Lower leg skin (tissue), 4 donors: ENCODE data around the gene LRRFIP1. TPM values are rescaled to one million over a fixed set of nuclear protein-coding genes. Genes with fewer than 3 reads are reported as not detected.
"Not testable (repeated sequence)": the region's sequence is repeated elsewhere in the genome, so short reads cannot be mapped to it uniquely, and the experiment has no call there.

Experiments
- DNase-seq, 2 donors: peaks; one replicate each; pipeline ENCODE4 v3.0.0-alpha.2; 2019; ENCODE audit warnings: low spot score in 2 of 2
- H3K4me3 ChIP-seq: fragments of 200-600 bp; sonication (generic); 2 replicates; pipeline ENCODE4 v1.5.1; 2017; ENCODE audit warnings: mild to moderate bottlenecking, low read depth; ENCODE audit not compliant: poor library complexity, severe bottlenecking
- CTCF ChIP-seq, 3 donors: fragments of 450-650 bp; IDR thresholded peaks; one replicate each; pipeline ENCODE4 v1.5.1; 2016; ENCODE audit warnings: antibody characterized with exemption in 3 of 3, mild to moderate bottlenecking in 3 of 3, moderate library complexity in 2 of 3
- POLR2A ChIP-seq, 2 donors: fragments of 450-650 bp; IDR thresholded peaks; one replicate each; pipeline ENCODE4 v1.6.1; 2016 to 2017; ENCODE audit warnings: antibody characterized with exemption in 2 of 2, mild to moderate bottlenecking in 1 of 2, moderate library complexity in 1 of 2
- WGBS, 2 donors: methylation state at CpG; one replicate each; pipeline ENCODE4 v1.1.5; 2018; 5-methylcytosine and 5-hydroxymethylcytosine counted together
- intact Hi-C: fragments of 100-400 bp; cut with DNase I; formaldehyde crosslinking; loops from one replicate; pipeline ENCODE4 v1.15.0; 2023; ENCODE audit warnings: low total_unique reads
- total RNA-seq, 4 donors: library from RNA; depleted of rRNA; stranded (reverse); fragments of >200 nt; gene quantifications; one replicate each; pipeline ENCODE4 v1.1.0, GENCODE V29; 2016

The LRRFIP1 gene
- total RNA-seq, 4 donors from 2014 or later: 45.5 to 88.0 (median 67.5) TPM

GRCh38 chr2:237746302-237747080, 119.1 kb downstream of the LRRFIP1 start:
- TF ChIP-seq CTCF (IDR thresholded peaks at IDR 0.05): no peak
- no peak for TF ChIP-seq POLR2A (IDR thresholded peaks at IDR 0.05)

GRCh38 chr2:237747189-237747588, 119.8 kb downstream of the LRRFIP1 start:
- H3K4me3 ChIP-seq: no peak overlapping the region
- intact Hi-C loops: loop anchor here (10.0 kb wide), 2 partner anchors 152 to 232 kb away; partner anchors contain the start of gene RAB17
- 92 to 95% methylated on average over 8 to 9 of the region's 9 CpGs for WGBS, 2 donors
- no peak for TF ChIP-seq CTCF (IDR thresholded peaks at IDR 0.05)
- no peak for TF ChIP-seq POLR2A (IDR thresholded peaks at IDR 0.05)
- peak in 1 of 2 donors; percentile 60 for DNase-seq

More at GRCh38 chr2:237746302-237747080, 119.1 kb downstream of the LRRFIP1 start:
- intact Hi-C loops: loop anchor here (10.0 kb wide), 2 partner anchors 152 to 232 kb away; partner anchors contain the start of gene RAB17
- no peak overlapping the region for H3K4me3 ChIP-seq
- WGBS, 2 donors: 79% methylated on average over 15 of the region's 15 CpGs
- DNase-seq: peak in 1 of 2 donors; percentile 82

- intact Hi-C loops: loop anchor here (10.0 kb wide), 2 partner anchors 154 to 234 kb away; partner anchors contain the start of gene RAB17
- 94 to 96% methylated on average over 11 of the region's 11 CpGs for whole genome bisulfite sequencing, 2 donors
- DNase-seq: peak in 1 of 2 donors; percentile 61
- TF ChIP-seq CTCF (IDR thresholded peaks at IDR 0.05) (no peak), POLR2A (IDR thresholded peaks at IDR 0.05) (no peak)
- H3K4me3 ChIP-seq: no peak overlapping the region
Observed at GRCh38 chr2:237749002-237749401, 121.6 kb downstream of the LRRFIP1 start.

- 85% methylated on average over 2 of the region's 2 CpGs for WGBS, 2 donors
- TF ChIP-seq POLR2A (IDR thresholded peaks at IDR 0.05) (no peak), CTCF (IDR thresholded peaks at IDR 0.05) (no peak)
- no peak overlapping the region for H3K4me3 ChIP-seq
- intact Hi-C loops: loop anchor here (10.0 kb wide), 2 partner anchors 155 to 235 kb away; partner anchors contain the start of gene RAB17
- peak in 1 of 2 donors; percentile 75 for DNase-seq
Observed at GRCh38 chr2:237749961-237750360, 122.6 kb downstream of the LRRFIP1 start.

- H3K4me3 ChIP-seq, intact Hi-C loops: not testable (repeated sequence)
- peak in 1 of 2 donors; percentile 67 for DNase-seq
- WGBS, 2 donors: 90 to 95% methylated on average over 15 of the region's 15 CpGs
Observed at GRCh38 chr2:237750441-237750840, 123.1 kb downstream of the LRRFIP1 start.

- no peak overlapping the region for H3K4me3 ChIP-seq
- WGBS, 2 donors: 56 to 62% methylated on average over 5 of the region's 5 CpGs
- no peak for TF ChIP-seq CTCF (IDR thresholded peaks at IDR 0.05)
- no peak for TF ChIP-seq POLR2A (IDR thresholded peaks at IDR 0.05)
- DNase-seq: peak in 1 of 2 donors; percentile 70
- intact Hi-C loops: no loop called here
Observed at GRCh38 chr2:237752761-237753165, 125.4 kb downstream of the LRRFIP1 start.
